NCI-H510A (cell line): ENCODE results near the gene DCUN1D3.
"Not testable (repeated sequence)": the region's sequence is repeated elsewhere in the genome, so short reads cannot be mapped to it uniquely, and the experiment has no call there.

Source experiments
- DNase-seq: peaks from one replicate; lab custom pipeline; 2025; lab: John Stamatoyannopoulos, UW

DCUN1D3 gene

GRCh38 chr16:20887207-20887606, 13.0 kb downstream of the DCUN1D3 start:
- DNase-seq: no peak

GRCh38 chr16:20886320-20886719, 13.8 kb downstream of the DCUN1D3 start:
- DNase-seq: no peak

- DNase-seq: no peak
These were observed 16.0 kb downstream of the DCUN1D3 start for GRCh38 chr16:20884240-20884556.

- no peak for DNase-seq
These were observed 16.5 kb downstream of the DCUN1D3 start for GRCh38 chr16:20883554-20884239.

GRCh38 chr16:20881503-20881878, 18.7 kb downstream of the DCUN1D3 start:
- DNase-seq: no peak

GRCh38 chr16:20880867-20881502, 19.2 kb downstream of the DCUN1D3 start:
- no peak for DNase-seq

GRCh38 chr16:20879175-20880040, 20.8 kb downstream of the DCUN1D3 start:
- DNase-seq: no peak

GRCh38 chr16:20878682-20879147, 21.4 kb downstream of the DCUN1D3 start:
- DNase-seq: no peak

GRCh38 chr16:20875355-20875650, 24.9 kb downstream of the DCUN1D3 start:
- no peak for DNase-seq

- DNase-seq: no peak
These were observed 26.0 kb downstream of the DCUN1D3 start for GRCh38 chr16:20874088-20874581.

GRCh38 chr16:20873331-20873730, 26.8 kb downstream of the DCUN1D3 start:
- DNase-seq: no peak

- DNase-seq: no peak
These were observed 28.0 kb downstream of the DCUN1D3 start for GRCh38 chr16:20871941-20872815.

GRCh38 chr16:20871258-20871657, 28.9 kb downstream of the DCUN1D3 start:
- DNase-seq: no peak

GRCh38 chr16:20870122-20870820, 29.9 kb downstream of the DCUN1D3 start:
- no peak for DNase-seq

GRCh38 chr16:20868890-20869289, 31.3 kb downstream of the DCUN1D3 start:
- no peak for DNase-seq

GRCh38 chr16:20867585-20867984, 32.6 kb downstream of the DCUN1D3 start:
- DNase-seq: no peak

- DNase-seq: no peak
These were observed 33.4 kb downstream of the DCUN1D3 start for GRCh38 chr16:20866801-20867200.

GRCh38 chr16:20866145-20866772, 33.9 kb downstream of the DCUN1D3 start:
- peak; percentile 74 for DNase-seq

GRCh38 chr16:20865420-20866131, 34.6 kb downstream of the DCUN1D3 start:
- no peak for DNase-seq

GRCh38 chr16:20864376-20864775, 35.8 kb downstream of the DCUN1D3 start:
- DNase-seq: not testable (repeated sequence)
